Liver (tissue), 9 donors: ENCODE data around the gene UNC13C. TPM values are rescaled to one million over a fixed set of nuclear protein-coding genes. Genes with fewer than 3 reads are reported as not detected.

Experiments used
- DNase-seq: peaks from one replicate; pipeline ENCODE4 v3.0.0-alpha.2; 2017; ENCODE audit warnings: low spot score
- H3K27ac ChIP-seq, 2 donors: one replicate each; pipeline ENCODE4 v1.7.0; 2013; ENCODE audit warnings: inconsistent platforms in 2 of 2, low read length in 2 of 2, control low read depth in 1 of 2, low read depth in 1 of 2, mild to moderate bottlenecking in 1 of 2
- H3K27me3 ChIP-seq, 4 donors: one replicate each; pipeline versions ENCODE4 v1.6.1 to v1.7.0; 2013; ENCODE audit warnings: low read length in 3 of 4, inconsistent platforms in 1 of 4, mild to moderate bottlenecking in 1 of 4, moderate library complexity in 1 of 4; ENCODE audit not compliant: control insufficient read depth in 4 of 4, insufficient read depth in 4 of 4
- H3K36me3 ChIP-seq, 4 donors: one replicate each; pipeline versions ENCODE4 v1.6.1 to v1.7.0; 2013; ENCODE audit warnings: low read length in 3 of 4, mild to moderate bottlenecking in 3 of 4, low read depth in 1 of 4, moderate library complexity in 1 of 4; ENCODE audit not compliant: control insufficient read depth in 4 of 4, insufficient read depth in 3 of 4
- H3K4me1 ChIP-seq, 4 donors: one replicate each; pipeline versions ENCODE4 v1.6.1 to v1.7.0; 2013; ENCODE audit warnings: low read length in 3 of 4, mild to moderate bottlenecking in 3 of 4, moderate library complexity in 1 of 4; ENCODE audit not compliant: control insufficient read depth in 4 of 4, insufficient read depth in 4 of 4
- H3K4me3 ChIP-seq, 3 donors: one replicate each; pipeline versions ENCODE4 v1.6.1 to v1.7.0; 2013; ENCODE audit warnings: low read length in 3 of 3, control low read depth in 1 of 3, low read depth in 1 of 3, mild to moderate bottlenecking in 1 of 3
- H3K9ac ChIP-seq, 2 donors: one replicate each; pipeline ENCODE4 v1.7.0; 2013; ENCODE audit warnings: low read length in 2 of 2, mild to moderate bottlenecking in 2 of 2, moderate library complexity in 2 of 2, control low read depth in 1 of 2, low read depth in 1 of 2
- H3K9me3 ChIP-seq, 4 donors: one replicate each; pipeline versions ENCODE4 v1.6.1 to v1.7.0; 2013; ENCODE audit warnings: low read length in 3 of 4; ENCODE audit not compliant: control insufficient read depth in 4 of 4
- CTCF ChIP-seq: fragments of 150-350 bp; IDR thresholded peaks from 2 replicates; pipeline ENCODE4 v1.5.1; 2017; ENCODE audit warnings: improper control_type of control experiment, low read depth, low read length; ENCODE audit not compliant: missing input control
- EGR1 ChIP-seq, 2 donors: IDR thresholded peaks; 2 replicates each; pipeline ENCODE4 v1.6.1; 2016 to 2018; ENCODE audit warnings: antibody characterized with exemption in 2 of 2, low read depth in 2 of 2
- FOXA2 ChIP-seq: IDR thresholded peaks from 2 replicates; pipeline ENCODE4 v1.6.1; 2016; ENCODE audit warnings: antibody characterized with exemption
- HNF4G ChIP-seq: IDR thresholded peaks from 2 replicates; pipeline ENCODE4 v1.6.1; 2016; ENCODE audit warnings: antibody characterized with exemption
- JUND ChIP-seq, 2 donors: IDR thresholded peaks; 2 replicates each; pipeline ENCODE4 v1.6.1; 2016; ENCODE audit warnings: antibody characterized with exemption in 2 of 2
- MAX ChIP-seq: IDR thresholded peaks from 2 replicates; pipeline ENCODE4 v1.6.1; 2016; ENCODE audit warnings: antibody characterized with exemption
- RAD21 ChIP-seq, 2 donors: IDR thresholded peaks; 2 replicates each; pipeline ENCODE4 v1.6.1; 2016; ENCODE audit warnings: antibody characterized with exemption in 2 of 2, mild to moderate bottlenecking in 2 of 2
- REST ChIP-seq: IDR thresholded peaks from 2 replicates; pipeline ENCODE4 v1.6.1; 2016; ENCODE audit warnings: antibody characterized with exemption, mild to moderate bottlenecking
- RXRA ChIP-seq, 2 donors: IDR thresholded peaks; 2 replicates each; pipeline ENCODE4 v1.6.1; 2017 to 2018; ENCODE audit warnings: antibody characterized with exemption in 2 of 2, mild to moderate bottlenecking in 1 of 2
- SP1 ChIP-seq: IDR thresholded peaks from 2 replicates; pipeline ENCODE4 v1.6.1; 2018; ENCODE audit warnings: antibody characterized with exemption, mild to moderate bottlenecking
- YY1 ChIP-seq: IDR thresholded peaks from 2 replicates; pipeline ENCODE4 v1.6.1; 2016; ENCODE audit warnings: antibody characterized with exemption, mild to moderate bottlenecking
- whole genome bisulfite sequencing: extraction: QIAGEN DNeasy Blood & Tissue Kit; methylation state at CpG from one replicate; pipeline ENCODE4 v1.1.7; 2013; 5-methylcytosine and 5-hydroxymethylcytosine counted together
- polyA plus RNA-seq, 2 donors: library from polyadenylated mRNA; stranded (reverse) in 1 of 2; unstranded in 1 of 2; fragments of 200-250 nt in 1 of 2; fragments of >200 nt in 1 of 2; fragmentation: Nextera tagmentation in 1 of 2; extraction: Ambion mirVana in 1 of 2; gene quantifications; one replicate each; pipeline versions ENCODE4 v1.2.1 to v1.2.3, GENCODE V29; 2013 to 2015
- total RNA-seq, 2 donors: library from RNA; depleted of rRNA; stranded (reverse); fragments of >200 nt; gene quantifications; one replicate each; pipeline ENCODE4 v1.2.3, GENCODE V29; 2014
- TF ChIP-seq, protein P1 (sequence below): IDR thresholded peaks from 2 replicates; pipeline ENCODE4 v1.6.1; 2016; ENCODE audit warnings: antibody characterized with exemption
- TF ChIP-seq, protein P2 (sequence below): IDR thresholded peaks from 2 replicates; pipeline ENCODE4 v1.6.1; 2016; ENCODE audit warnings: antibody characterized with exemption
- donor health status: healthy.
- donor health status: healthy.
- donor health status: healthy.
- donor health status: healthy.
- donor health status: healthy.

The UNC13C gene
- total and polyA plus RNA-seq, 4 donors, result 0.19 TPM; not detected in 3

DNA sequence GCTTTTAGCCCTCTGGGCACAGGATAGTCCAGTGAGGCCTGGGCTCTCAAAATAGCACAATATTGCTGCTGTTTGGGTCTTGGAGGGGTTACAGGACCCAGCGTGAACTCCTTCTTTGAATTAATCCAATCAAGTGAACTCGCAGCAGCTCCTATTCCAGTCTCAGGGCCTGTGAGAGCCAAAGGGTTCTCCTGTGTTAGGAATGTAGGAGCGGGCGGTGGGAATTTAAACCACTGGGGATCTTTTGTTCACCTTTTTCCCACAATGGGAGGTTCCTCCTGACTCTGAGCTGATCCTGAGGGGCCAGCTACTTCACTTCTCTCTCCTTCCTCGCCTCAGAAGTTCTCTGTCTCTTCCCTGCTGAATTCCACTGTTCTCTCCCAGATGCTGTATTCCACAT is 504.0 kb downstream of the UNC13C start (continued):
- no peak for TF ChIP-seq REST

- H3K9ac ChIP-seq, result no peak overlapping the region
- H3K9me3 ChIP-seq, result no peaks in the 10 kb centered on the region
- H3K27ac ChIP-seq, result no peak overlapping the region
- H3K4me1 ChIP-seq, result no peaks in the 10 kb centered on the region
- no peaks in the 10 kb centered on the region for H3K36me3 ChIP-seq
- no peak for DNase-seq
- 65% methylated on average over 2 of the region's 2 CpGs for WGBS
- peaks cover 0 to 8% (median 0%) of the 10 kb centered on the region in 4 donors for H3K27me3 ChIP-seq
- no peak overlapping the region for H3K4me3 ChIP-seq
- TF ChIP-seq MAX, result no peak
- TF ChIP-seq HNF4G, result no peak
- TF ChIP-seq SP1, result no peak
- no peak for TF ChIP-seq YY1
- TF ChIP-seq FOXA2, result no peak
- no peak for TF ChIP-seq CTCF
- TF ChIP-seq REST, result no peak
- TF ChIP-seq JUND (IDR thresholded peaks at IDR 0.05), result no peak
- TF ChIP-seq, protein P1, sequence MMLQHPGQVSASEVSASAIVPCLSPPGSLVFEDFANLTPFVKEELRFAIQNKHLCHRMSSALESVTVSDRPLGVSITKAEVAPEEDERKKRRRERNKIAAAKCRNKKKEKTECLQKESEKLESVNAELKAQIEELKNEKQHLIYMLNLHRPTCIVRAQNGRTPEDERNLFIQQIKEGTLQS, result no peak
- TF ChIP-seq RXRA (IDR thresholded peaks at IDR 0.05), result no peak
- no peak for TF ChIP-seq RAD21 (IDR thresholded peaks at IDR 0.05)
- TF ChIP-seq, protein P2, sequence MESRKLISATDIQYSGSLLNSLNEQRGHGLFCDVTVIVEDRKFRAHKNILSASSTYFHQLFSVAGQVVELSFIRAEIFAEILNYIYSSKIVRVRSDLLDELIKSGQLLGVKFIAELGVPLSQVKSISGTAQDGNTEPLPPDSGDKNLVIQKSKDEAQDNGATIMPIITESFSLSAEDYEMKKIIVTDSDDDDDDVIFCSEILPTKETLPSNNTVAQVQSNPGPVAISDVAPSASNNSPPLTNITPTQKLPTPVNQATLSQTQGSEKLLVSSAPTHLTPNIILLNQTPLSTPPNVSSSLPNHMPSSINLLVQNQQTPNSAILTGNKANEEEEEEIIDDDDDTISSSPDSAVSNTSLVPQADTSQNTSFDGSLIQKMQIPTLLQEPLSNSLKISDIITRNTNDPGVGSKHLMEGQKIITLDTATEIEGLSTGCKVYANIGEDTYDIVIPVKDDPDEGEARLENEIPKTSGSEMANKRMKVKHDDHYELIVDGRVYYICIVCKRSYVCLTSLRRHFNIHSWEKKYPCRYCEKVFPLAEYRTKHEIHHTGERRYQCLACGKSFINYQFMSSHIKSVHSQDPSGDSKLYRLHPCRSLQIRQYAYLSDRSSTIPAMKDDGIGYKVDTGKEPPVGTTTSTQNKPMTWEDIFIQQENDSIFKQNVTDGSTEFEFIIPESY, result no peak
- no peak for TF ChIP-seq EGR1 (IDR thresholded peaks at IDR 0.05; ENCODE audit: low read depth in 2 of 2)
Observed at GRCh38 chr15:54500330-54500729, 522.1 kb downstream of the UNC13C start.
